Limb (tissue), 2 donors: ENCODE measurements around the gene CARD11.
"Not testable (repeated sequence)": the region's sequence is repeated elsewhere in the genome, so short reads cannot be mapped to it uniquely, and the experiment has no call there.

ENCODE experiments used
- DNase-seq, 2 donors: peaks; one replicate each; pipeline ENCODE4 v3.0.0-alpha.2; 2016; ENCODE audit errors: extremely low spot score in 2 of 2

Gene CARD11

DNA sequence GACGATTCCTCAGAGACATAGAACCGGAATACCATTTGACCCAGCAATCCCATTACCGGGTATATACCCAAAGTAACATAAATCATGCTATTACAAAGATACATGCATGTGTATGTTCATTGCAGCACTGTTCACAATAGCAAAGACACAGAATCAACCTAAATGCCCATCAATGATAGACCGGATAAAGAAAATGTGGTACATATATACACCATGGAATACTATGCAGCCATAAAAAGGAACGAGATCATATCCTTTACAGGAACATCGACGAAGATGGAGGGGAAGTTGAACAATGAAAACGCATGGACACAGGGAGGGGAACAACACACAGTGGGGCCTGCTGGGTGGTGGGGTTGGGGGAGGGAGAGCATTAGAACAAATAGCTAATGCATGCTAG is 22.4 kb downstream of the CARD11 start:
- not testable (repeated sequence) for DNase-seq

DNA sequence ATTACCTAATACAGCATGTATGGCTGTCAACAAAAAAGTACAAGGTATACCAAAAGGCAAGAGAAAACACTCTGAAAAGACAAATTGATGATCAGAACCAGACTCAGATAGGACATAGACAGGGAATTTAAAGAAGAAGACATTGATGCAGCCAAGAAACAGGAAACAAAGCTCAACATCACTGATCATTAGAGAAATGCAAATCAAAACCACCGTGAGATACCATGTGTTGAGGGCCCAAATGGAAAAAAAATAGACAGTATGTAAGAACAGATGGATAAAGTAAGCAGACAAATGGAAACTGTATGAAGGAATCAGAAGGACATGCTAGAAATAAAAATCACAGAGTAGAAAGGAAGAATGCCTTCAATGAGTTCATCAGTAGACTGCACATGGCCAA is 23.3 kb downstream of the CARD11 start:
- no peak for DNase-seq

DNA sequence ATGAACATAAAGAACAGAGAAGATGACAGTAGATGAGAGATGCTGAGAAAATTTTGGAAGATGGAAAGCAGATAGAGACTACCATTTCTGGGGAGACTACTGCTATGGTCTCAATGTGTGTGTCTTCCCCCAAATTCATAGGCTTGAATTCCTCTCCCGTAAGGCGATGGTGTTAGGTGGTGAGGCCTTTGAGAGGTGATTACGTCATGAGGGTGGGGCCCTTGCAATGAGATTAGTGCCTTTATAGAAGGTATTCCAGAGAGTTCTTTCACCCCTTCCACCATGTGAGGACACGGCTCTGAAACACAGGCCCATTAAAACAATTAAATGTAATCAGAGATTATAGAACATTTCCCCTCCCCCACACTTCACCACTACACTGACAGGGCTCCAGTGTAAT is 23.9 kb downstream of the CARD11 start:
- DNase-seq = no peak

DNA sequence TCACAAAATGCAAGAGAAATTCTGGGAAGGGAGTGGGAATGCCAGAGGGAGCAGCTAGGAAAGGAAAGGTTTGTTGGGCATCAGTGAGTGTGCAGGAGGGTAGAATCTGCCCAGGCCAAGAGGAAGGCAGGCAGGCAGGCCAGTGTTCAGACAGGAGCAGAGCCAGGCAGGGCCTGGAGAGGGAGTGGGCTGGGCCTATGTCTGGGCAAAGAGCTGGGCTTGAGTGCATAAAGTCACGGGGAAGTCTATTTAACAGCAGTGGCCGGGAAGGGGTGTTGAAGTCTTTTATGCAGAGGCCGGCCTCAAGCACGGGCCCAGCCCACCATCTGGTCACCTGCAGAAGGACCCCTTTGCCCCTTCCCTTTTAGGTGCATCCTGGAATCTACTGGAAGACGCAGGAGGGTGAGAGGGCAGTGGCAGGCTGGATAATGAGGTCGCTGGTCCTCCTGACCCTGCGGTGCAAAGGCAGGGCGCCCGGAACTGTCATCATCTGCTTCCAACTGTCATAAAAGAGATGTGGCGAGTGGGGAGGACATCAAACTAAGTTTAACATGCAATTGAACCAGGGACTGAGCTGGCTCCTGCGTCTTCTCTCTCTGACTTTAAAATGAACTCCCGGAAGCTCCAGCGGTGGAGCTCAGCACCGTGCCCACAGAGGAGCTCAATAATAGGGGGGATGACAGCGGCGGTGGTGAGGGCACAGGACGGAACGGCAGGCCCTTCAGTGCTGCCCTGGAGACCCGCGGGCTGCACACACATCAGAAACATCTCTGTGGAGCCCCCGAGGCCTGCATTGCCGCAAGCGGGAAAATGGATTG is 29.5 kb downstream of the CARD11 start:
- DNase-seq = no peak

DNA sequence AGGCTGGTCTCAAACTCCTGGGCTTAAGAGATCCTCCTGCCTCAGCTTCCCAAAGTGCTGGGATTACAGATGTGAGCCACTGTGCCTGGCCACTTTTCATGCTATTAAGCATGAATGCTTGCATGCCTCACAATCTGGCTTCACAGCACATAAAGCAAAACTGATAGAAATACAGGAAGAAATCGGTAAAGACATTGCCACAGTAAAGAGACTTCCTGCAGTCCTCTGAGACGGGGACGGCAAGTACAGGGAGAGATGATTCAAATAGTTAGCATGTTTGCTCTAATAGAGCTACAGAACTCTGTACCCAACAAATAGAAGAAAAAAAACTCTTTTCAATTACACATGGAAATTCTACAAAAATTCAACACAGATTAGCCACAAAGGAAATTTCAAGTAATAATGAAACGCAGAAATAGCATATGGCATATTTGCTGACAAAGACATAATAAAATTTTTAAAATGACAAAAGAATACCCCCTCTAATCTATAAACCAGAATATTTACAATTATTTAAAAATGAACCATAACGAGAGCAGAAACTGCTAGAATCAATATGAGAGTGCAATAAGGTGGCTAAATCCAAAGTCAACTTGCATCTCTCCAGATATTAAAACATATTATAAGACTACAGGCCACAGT is 32.3 kb downstream of the CARD11 start:
- no peak for DNase-seq

DNA sequence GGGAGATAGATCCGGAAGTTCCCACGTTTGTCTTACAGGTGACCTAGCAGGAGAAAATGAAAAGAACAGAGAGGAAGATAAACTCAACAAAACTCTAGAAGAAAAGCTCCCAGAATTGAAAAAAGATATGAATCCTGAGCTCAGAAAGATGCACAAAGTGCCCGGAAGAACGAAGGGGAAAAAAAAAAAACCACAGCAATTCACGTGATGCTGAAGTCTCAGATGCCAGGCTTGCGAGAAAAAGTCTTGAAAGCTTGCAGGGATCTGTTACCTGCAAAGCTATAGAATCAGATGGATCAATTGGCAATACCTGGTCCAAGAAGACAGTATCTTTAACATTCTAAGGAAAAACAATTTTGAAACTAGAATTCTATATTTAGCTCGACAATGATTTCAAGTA is 33.5 kb downstream of the CARD11 start:
- DNase-seq = no peak

DNA sequence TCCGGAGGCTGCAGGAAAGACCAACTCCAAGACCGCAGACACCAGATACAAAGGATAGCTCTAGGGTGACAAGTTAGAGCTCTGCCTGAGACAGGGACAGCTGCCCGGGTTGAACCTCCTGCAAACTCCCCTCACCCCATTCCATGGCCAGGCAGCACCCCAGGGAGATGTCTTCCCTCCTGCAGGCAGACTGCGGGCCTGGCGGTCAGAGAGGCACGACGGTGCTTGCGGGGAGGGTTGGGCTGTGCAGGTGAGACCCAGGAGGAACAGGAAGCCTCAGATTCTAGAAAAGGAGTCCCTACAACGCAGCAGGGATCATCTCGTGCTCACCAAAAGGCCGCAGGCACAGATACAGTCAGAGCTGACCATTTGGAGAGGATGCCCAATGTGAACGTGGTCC is 34.6 kb downstream of the CARD11 start:
- no peak for DNase-seq

DNA sequence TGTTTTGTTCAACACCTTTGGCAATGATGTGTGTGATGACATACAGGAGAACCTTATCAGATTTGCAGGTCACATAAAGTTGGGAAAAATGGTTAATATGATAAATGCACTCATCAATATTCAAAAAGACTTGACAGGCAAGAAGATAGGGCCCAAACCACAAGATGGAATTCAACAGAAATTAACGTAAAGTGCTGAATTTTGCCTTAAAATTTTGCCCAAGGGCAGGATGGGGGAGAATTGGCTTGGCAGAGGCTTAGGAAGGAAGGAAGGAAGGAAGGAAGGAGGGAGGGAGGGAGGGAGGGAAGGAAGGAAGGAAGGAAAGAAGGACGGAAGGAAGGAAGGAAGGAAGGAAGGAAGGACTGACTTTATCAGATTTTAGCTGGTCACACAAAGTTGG is 35.3 kb downstream of the CARD11 start:
- no peak for DNase-seq

DNA sequence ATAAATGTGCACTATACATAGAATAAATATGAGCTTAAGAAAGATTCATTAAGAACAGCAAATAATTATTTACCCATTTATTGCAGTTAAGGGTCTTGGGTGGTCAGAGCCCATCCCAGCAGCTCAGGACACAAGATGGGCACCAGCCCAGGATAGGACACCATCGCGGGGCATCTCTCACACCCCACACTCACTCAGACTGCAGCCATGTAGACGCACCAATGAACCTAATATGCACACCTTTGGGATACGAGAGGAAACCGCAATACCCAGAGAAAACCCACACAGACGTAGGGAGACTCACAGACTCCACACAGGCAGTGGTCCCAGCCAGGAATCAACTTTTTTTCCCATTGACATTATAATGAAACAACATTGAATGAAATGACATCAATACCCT is 36.0 kb downstream of the CARD11 start:
- no peak for DNase-seq

DNA sequence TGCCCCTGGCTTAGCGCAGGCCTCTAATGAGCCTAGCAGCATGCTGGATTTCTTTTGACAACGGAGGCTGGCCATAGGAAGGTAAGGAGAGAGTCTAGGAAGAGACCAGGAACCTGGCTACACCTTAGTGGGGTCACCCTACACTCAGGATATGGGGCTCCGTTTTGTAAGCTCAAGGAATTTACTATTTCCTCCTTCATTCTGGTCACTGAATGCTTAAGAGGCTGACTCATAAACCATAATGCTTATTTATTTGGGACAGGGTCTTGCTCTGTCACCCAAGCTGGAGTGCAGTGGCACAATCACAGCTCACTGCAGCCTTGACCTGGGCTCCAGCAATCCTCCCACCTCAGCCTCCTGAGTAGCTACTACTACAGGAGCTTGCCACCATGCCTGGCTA is 38.4 kb downstream of the CARD11 start:
- DNase-seq = no peak

DNA sequence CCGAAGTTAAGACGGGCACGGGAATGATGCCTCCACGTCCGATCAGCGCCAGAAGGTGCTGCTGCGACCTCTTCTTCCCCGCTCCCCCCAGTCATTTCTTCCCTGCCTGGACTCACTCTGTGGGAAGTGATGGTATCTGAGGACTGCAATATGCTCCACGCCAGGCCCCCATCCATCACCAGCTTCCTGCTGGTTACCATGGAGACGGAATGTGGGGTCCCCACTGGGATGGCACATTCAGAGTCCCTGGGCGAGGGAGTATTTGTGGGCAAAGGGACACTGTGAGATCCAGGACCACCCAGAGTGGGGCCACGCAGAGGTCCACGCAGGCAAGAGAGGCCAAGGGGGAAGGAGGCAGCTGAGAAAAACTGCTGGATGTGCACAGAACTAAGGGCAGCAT is 39.7 kb downstream of the CARD11 start:
- no peak for DNase-seq

DNA sequence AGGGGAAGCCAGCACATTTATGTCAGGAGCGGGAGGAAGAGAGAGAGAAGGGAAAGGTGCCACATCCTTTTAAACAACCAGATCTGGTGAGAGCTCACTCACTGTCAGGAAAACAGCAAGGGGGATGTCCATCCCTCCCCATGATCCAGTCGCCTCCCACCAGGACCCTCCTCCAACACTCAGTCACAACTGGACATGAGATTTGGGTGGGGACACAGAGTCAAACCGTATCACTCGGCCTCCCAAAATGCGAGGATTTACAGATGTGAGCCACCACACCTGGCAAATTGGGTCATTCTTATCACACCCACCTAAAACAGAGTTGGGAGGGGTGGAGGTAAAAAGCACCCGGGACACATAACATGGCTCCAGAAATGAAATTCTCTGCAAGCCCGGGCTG is 41.0 kb downstream of the CARD11 start:
- no peak for DNase-seq

DNA sequence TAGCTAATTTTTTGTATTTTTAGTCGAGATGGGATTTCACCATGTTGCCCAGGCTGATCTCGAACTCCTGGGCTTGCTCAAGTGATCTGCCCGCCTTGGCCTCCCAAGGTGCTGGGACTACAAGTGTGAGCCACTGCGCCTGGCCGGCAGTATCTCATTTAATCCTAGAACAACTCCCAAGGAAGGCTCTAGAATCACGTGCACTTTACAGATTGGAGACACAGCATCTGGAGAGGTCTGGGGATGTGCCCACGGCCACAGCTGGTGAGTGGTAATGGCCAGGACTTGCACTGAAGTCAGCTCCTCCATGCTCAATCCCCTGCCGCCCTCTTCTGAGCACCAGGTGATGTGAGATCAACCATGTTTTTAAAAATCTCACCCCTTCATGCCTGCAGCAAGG is 43.1 kb downstream of the CARD11 start:
- DNase-seq = no peak

DNA sequence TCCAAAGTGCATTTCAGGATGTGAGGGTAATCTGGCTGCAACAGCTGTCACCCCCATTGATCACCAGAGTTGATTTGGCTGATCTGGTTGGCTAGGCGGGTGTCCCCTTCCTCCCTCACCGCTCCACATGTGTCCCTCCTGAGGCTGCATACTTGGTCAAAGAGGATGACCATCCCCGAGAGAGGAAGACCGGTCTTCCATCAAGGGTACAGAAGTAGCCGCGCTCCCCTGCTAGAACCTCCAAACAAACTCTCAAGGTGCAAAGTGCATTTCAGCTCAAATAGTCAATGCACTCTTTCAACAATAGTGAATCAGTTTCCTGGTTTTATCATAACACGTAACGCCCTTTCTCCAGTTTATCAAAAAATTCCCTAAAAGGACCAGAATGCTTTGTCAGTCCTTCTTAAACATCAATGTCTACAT is 44.6 kb downstream of the CARD11 start:
- no peak for DNase-seq

DNA sequence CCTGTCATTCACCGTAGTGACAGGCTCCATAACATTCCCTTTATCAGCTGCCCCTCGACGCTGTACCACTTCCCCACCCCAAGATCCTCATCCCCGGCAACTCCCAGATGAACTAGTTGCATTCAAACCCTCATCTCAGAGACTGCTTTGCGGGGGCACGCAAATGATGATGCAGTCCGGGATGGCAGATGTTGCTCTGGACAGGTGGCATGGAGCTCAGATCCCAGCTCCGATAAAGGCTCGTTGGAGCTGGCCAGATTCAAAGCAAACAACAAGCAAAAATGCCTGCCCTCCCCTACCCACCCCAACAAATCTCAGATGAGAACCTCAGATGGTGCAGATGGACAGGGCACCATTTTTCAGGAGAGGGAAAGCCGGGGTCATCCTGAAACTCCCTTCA is 46.7 kb downstream of the CARD11 start:
- DNase-seq = no peak

DNA sequence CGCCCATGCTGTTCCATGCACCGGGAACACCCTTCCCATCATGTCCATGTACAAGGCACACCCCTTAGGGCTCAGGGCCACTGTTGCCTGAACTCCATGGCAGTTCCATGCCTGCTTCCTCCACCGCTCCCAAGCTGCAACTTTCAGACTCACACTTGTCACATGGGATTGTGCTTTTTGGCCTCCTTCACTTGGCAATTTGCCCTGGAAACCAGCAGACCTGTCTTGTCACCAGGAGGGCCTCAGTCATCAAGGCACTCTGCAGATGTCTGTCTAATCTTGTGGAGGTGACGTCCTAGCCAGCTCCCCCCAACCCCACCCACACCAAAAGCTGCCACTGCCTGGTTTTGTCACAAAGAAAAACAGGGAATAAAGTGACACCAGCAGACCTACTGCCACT is 47.5 kb downstream of the CARD11 start:
- DNase-seq = no peak

DNA sequence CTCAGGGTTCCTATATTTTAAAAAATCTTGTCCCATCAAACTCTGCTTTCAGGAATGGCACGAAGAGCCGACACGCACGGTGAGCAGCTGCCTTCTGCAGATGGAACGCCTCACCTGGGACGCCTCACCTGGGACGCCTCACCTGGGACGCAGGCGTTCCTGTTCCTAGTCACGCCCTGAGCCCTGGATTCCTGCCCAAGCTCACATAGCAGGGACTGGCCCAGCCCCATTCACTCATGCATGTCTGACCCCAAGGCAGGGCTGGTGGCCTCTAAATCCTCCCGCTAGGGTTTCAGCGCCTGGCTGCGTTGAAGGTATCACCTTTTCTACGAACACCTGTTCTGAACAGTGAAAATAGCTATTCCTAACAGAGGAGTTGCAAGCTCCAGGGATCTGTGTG is 49.8 kb downstream of the CARD11 start:
- no peak for DNase-seq

DNA sequence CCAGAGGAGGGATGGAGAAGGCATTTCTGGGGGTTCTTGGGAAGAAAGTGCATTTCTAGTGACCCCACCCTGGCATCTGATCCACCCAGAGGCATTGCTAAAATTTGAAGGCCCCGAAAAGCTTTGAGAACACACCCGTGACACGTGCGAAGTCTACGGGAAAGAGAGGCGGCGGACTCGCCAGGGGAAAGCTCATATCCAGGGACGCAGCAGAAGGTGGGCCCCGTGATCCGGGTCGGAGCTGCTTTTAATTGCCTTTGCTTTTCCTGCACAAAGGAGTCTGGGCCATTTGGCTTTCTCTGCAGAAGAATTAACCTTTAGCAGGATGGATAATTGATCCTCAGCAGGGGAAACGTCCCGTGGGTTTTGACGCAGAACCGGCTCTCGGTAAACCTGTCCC is 50.3 kb downstream of the CARD11 start:
- DNase-seq = no peak

DNA sequence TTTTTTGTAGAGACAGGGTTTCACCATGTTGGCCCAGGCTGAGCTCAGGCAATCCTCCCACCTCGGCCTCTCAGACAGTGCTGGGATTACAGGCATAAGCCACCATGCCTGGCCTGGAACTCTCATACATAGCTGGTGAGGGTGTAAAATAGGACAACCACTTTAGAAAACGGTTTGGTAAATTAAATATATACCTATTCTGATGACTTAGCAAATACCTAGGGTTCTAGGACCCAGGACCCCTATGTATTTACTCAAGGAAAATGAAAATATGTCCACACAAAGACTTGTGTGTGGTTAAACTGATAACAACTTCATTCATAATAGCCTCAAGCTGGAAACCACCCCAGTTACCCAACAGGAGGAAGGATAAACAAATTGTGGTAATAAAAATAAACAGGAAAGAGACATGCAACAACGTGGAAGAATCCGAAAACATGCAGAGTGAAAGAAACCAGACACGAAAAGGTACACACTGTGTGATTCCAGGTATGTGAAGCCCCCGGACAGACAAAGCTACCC is 52.7 kb downstream of the CARD11 start:
- DNase-seq = no peak

DNA sequence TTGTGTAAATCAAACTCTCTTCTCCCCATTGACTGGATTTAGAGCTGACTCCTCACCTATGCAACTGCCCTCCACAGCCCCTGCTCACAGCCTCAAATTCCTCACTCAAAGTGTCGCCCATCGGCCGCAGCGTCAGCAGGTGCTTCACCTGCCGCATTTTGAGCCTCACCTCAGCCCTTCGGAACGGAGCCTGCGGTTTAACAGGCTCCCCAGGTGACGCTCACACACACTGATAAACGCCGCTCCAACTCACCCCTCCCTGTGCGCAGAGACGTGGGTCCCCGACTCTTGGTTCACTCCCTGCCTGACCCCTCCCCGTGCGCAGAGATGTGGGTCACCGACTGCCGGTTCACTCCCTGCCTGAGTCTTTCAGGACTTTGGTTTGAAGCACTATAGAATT is 57.1 kb downstream of the CARD11 start:
- DNase-seq = no peak

DNA sequence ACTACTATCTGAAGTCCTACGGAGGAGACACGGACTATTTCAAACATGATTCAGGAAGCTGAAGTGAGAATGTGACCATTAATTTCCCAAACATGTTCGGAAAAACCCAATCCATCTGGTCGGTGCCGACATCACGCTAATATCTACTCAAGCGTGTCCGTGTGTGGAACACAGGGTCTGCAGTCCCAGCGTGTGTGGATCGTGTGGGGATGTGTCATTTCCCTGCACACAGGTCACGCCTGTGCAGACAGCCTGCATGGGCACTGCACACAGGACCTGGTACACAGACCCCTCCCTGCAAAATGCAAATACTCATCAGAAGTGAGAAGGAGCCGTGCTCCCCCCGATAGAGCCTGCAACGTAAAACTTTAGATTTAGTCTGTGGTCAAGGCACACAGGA is 57.8 kb downstream of the CARD11 start:
- no peak for DNase-seq

DNA sequence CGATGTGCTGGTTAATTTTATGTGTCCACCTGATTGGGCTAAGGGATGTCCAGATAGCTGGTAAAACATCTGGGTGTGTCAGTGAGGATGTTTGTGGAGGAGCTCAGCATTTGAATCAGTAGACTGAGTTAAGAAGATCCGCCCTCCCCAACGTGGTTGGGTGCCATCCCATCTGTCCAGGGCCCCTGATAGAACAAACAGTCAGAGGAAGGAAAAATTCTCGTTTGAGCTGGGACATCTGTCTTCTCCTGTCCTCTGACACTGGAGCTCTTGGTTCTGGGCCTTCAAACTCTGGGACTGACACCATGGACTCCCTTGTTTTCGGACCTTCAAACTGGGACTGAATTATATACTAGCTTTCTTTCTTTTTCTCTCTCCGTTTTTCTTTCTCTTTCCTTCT is 59.6 kb downstream of the CARD11 start:
- DNase-seq = no peak

DNA sequence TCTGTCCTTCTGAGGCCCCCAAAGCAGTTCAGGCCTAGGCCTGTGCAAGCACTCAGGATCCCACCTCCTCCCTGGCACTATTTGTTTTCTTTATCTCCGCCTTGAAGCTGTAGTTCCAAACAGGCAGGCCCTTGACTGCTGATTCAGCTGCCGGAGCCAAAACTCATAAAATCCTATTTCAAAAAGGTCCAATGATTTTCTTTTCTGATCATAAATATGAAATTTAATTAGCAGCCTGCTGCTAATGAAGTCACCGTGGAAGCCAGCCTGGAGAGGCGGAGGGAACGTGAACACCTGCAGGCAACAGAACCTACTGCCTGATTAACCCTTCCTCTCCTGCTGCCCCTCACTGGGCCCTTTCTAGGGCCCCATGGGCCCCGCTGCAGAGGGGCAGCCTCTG is 60.1 kb downstream of the CARD11 start:
- no peak for DNase-seq
